GM18517 (cell line): ENCODE results near the gene TAS2R41.
A peak's percentile ranks its signal among the peaks of the same experiment; 100 is the strongest.

ENCODE experiments used
- ATAC-seq: cut with Tn5 transposase; IDR thresholded peaks from one replicate; pipeline ENCODE4 v1.9.1; 2021; ENCODE audit warnings: mild to moderate bottlenecking, moderate library complexity; ENCODE audit not compliant: unreplicated experiment

TAS2R41 gene

DNA sequence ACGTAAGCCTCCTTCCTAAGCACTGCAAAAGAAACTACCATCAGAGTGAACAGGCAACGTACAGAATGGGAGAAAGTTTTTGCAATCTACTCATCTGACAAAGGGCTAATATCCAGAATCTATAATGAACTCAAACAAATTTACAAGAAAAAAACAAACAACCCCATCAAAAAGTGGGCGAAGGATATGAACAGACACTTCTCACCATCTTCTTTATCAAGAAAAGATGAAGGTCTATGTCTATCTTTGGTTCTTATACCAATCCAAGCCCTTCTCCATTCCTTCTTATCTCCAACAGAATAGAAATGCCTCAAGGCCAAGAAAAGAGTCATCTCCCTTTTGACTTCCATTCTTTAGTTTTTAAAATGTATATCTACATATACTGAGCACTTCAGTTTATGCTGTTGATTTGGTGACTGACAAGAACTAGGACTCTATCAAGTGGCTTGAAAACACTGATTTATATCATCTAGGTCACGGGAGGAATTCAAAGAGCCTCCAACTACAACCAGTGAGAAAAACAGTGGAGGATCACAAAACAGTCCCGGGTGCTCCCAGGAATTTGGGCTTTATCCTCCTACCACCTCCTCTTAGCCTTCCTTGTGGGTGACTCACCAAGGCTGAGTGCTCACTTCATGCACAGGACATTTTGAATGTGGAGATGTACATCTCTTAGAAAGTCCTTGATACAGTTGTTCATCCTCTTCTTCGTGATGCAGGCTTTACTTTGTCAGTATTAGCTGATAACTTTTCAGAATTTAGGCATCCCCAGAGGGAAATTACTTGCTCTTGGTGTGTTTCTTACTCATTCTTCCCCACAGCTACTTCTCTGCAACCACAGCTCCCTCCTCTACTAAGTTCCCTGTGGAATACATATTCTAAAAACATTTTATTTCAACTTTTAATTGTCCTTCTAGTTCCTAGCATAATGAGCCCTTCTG is 15.4 kb downstream of the TAS2R41 start:
- ATAC-seq, result no peak

DNA sequence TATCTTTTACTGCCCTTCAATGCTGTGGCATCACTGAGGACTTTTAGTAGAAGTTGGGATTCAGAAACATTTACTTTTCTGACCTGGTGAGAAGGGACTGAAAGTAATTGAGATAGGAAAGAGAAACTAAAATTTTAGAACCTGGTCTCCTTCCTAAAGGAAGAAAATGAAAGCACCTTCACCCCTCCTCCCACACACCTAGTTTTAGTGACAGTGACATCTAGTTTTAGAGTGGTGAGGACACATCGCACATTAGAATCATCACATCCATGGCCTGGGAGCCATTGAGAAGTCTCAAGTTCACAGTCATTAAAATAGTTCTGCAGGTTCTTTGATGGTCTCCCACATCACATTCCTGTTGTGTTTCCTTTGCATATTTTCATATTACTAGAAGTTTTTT is 16.1 kb downstream of the TAS2R41 start:
- ATAC-seq, result peak; percentile 74

DNA sequence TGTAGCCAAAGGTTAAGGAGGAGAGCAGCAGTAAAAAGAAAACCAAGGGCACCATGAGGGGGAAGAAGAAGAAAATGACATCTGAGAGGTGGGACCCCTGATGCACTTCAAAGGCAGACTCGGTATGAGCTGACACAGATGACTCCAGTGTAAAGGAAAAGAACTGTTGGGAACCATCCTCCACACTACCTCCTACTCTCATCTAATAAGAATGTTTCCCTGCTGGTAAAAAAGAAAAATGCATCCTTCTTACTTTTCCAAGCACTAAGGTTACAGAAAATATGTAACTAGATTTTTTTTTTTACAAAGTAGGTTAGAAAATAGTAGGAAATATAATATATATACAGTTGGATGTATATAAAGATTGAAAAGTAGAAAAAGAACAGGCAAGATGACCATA is 16.9 kb downstream of the TAS2R41 start:
- no peak for ATAC-seq

- no peak for ATAC-seq
These were observed 18.2 kb downstream of the TAS2R41 start for GRCh38 chr7:143495851-143496250.

DNA sequence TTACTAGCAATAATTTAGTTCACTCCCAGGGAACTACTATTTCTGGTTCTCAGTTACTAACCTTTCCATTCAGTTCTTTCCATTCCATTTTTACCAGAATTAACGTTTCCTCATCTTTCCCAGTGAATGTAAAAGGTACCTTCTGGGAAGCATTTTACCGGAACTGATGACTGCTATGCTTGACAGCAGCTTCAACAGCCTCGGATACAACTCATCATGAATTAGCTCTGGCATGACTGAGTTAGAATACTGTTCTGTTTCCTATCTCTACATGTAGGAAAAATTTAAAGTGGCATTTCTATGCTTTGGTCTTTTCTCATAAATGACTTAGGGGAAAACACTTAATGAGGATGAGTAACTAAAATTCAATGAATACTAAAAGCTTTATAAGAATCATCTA is 18.6 kb downstream of the TAS2R41 start:
- no peak for ATAC-seq

- no peak for ATAC-seq
These were observed 19.5 kb downstream of the TAS2R41 start for GRCh38 chr7:143497008-143497795.

DNA sequence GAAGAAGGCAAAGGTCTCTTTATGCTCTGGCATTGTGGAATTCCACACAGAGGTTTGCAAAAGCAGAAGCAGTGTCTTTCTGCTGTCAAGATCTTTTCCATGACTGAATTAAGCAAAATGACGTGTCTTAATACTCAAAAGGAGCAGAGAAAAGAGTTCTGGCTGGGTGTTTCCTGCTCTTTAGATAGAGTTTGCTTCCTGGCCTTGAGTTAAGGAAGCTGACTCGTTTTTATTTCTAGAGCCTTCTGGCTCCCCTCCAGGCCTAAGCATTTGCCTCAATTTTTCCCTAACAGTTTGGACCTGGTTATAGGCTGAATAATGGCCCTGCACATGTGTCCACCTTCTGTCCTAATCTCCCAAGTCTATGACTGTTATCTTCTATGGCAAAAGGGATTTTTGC is 21.6 kb downstream of the TAS2R41 start:
- no peak for ATAC-seq

DNA sequence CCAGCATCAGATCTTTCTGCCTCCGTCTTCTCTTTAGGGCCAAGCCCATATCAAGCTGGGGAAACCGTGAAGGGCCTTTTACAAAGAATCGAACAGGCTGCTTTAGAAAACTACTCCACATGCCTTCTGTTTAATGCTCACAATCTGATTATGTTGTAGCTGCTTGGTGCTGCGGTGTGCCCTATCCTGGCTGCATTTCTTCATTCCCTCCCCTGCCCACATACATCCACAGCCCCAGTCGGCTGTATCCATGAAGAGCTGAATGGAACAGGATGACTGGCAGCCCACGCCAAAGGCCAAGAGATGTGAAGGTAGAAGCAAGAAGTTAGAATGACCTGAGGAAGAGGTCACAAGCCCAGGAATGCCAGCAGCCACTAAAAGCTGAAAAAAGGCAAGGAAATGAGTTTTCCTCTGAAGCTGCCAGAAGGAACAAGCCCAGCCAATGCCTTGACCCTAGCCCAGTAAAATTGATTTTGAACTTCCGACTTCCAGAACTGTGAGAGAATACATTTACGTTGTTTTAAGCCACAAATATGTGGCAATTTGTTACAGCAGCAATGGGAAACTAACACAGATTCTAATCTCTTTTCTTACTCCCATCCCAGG is 22.2 kb downstream of the TAS2R41 start:
- no peak for ATAC-seq

DNA sequence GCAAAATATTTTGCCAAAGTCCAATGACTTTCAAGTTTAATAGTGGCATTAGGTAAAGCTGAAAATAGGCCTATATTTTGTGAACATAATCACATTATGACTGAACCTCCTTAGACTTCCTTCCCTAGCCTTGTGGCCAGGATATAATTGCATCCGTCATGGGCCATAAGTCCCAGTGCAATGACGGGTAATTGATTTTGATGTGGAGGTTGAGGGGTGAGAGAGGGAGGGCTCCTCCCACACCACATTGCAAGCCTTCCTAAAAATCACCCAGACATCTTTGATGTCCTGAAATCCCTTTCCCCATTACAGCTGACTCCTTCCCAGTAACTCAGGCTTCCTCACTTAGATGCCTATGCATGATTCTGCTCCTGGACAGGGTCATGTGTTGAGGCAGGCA is 25.6 kb downstream of the TAS2R41 start:
- ATAC-seq, result no peak

DNA sequence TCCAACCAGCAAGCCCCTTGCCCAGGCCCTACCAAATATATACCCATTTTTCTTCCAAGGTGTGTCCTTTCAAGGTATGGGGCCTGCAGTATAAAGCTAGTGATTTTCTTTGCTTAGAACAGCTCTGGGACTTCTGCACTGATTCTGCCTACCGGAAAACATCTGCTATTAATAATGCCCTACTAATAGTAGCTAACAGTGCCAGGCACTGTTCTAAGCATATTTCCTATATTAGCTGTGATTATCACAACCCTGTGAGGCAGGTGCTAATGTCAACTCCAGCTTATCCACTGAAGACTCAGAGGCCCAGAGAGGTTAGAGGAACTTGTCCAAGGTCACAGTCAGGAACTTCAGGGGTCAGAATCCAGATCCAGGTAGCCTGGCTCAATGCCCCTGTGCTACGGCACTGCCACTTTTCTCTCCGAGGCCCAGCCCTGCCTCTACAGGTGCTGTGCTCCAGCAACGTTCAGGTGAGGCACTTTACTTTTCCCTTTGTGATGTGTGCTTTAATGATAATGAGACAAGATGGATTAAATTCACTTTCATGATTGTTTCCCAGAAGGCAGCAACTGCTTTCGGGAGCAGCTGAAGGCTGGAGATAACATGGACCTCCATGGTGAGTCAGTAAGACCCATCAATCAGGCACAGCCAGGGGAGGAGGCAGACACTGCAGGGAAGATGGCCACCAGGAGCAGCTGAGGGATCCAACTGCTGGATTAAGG is 26.7 kb downstream of the TAS2R41 start:
- ATAC-seq, result no peak

GRCh38 chr7:143504937-143505297 is 27.2 kb downstream of the TAS2R41 start:
- no peak for ATAC-seq

DNA sequence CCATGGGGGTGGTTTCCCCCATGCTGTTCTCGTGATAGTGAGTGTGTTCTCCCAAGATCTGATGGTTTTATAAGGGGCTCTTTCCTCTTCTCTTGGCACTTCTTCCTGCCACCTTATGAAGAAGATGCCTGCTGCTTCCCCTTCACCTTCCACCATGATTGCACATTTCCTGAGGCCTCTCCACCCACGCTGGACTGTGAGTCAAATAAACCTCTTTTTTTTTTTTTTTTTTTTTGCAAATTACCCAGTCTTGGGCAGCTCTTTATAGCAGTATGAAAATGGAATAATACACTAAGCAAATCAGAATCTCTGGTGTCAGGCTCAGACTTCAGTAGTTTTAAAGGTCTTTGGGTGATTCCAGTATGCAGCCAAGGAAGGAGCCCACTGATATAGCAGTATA is 28.2 kb downstream of the TAS2R41 start:
- no peak for ATAC-seq

GRCh38 chr7:143507094-143507518 is 29.4 kb downstream of the TAS2R41 start:
- ATAC-seq, result no peak

DNA sequence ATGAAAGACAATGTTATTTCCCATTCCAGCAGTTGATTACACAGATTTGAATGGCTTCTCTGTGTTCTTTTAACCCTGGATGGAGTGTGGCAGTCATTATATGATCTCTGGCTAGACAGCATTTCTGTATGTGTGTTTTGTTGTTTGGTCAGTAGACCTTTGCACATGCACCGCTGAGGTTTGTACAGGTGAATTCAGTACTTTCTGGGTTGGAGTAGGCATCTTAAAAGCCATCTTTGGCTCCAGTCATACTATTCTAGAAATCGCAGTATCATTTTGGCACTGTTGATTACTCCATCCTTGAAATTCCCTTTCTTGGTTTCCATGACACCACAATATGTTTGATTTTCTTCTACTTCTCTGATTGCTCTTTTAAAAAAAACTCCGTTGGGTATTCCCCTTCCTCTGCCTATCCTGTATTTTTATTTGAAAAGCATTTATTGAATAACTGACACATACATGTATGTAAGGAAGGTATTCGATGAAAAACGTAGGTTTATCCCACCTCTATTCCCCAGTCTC is 29.9 kb downstream of the TAS2R41 start:
- ATAC-seq, result no peak

GRCh38 chr7:143510854-143511592 is 33.4 kb downstream of the TAS2R41 start:
- ATAC-seq, result no peak

DNA sequence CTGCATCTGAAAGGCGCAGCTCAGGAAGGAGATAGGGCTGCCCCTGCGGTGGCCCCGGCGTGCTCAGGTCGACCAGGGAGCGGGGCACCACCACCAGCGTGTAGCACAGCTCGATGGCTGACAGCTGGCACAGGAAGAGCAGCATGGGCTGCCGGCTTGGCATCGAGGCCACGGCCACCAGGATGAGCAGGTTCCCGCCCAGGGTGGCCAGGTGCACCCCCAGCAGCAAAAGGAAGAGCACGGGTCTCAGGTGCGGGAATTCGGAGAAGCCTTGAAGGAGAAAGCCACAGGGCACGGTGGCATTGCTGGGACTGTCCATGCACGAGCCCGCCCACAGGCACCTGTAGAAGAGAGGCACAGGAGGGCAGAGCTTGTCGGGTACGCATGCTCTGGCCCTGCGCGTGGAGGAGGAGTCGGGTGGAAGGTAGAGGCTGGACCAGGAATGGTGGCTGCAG is 33.9 kb downstream of the TAS2R41 start:
- no peak for ATAC-seq

DNA sequence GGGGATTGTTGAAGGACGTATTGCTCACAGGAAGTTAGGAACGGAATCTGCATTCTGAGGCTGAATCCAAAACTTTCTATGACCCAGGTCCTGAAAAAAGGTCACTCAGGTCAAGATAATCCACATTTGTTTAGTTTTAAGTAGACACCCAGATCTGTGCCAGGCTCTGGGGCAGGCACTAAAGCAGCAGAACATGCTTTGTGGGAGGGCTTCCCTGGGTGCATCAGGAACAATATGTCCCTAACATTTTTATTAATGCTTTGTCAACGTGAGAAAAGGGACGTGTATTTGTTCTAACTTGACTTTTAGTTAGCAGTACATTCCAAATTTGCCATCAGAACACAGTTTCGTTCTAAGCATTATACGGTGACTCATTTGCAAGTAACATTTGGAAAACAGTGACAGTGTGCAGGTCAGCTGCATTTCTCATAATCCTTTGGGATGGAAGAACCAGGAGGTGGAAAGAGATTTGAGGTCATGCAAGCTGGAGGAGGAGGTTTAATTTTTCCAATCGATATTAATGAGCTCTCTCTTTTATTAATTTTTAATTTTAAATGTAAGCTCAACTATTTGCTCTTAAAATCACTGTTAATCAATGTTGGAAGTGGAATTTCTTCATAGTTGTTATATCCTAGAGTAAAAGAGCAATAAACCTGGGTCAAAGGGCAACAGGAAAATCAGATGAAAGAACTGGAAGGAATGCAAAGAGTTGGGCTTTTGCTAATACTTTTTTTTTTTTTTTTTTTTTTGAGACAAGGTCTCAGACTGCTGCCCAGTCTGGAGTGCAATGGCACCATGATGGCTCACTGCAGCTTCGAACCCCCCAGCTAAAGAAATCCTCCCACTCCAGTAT is 35.0 kb downstream of the TAS2R41 start:
- no peak for ATAC-seq

GRCh38 chr7:143514487-143514886 is 36.8 kb downstream of the TAS2R41 start:
- no peak for ATAC-seq
